ENCODE measurements around the gene DCAF4L1. TPM values are rescaled to one million over a fixed set of nuclear protein-coding genes. Genes with fewer than 3 reads are reported as not detected.
A peak's percentile ranks its signal among the peaks of the same experiment; 100 is the strongest.

DCAF4L1 gene
- total and polyA plus RNA-seq, 2 of the 4 experiments (the other 2 are of a cell fraction), result 0.07 to 0.18 TPM

DNA sequence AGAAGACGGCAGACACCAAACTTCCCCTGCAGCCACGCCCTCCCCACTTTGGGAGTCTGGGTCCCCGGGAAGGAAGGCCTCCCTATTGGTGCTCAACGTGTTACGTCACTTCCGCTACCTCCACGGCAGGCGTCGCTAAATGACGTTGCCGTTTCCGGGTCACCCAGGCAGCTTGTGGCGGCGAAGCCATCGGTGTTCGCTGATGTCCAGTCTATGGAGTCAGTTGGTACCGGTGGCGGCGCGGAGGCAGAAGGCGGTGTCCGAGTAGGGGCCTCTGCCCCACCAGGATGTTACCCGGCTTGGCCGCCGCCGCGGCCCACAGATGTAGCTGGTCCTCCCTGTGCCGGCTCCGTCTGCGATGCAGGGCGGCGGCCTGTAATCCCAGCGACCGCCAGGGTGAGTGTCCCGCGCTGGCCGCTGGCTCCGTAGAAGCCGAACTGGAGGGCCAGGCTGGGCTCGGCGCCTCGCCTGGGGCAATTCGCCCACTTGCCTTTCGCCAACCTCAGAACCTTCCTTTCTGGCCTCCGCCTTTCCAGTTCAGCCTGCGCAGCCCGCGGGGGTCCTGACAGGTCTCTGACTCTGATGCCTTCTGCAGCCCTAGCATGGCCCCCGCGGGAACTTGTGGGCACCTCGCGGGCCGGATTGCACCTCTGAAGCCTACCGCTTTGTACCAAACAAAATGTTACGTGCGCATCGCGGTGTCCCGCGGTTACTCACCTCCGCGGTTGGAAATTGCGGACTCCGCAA, 9.0 kb downstream of the DCAF4L1 start, which contains the start of gene SLC30A9:
Gene SLC30A9, plus strand, starts transcription at position 166 of the 747 bp plus-strand sequence. Its CDS starts 122 bp downstream, at position 288.
- Histone ChIP-seq H2AK9ac (replicated peaks; ENCODE audit: low read depth, low read length, poor library complexity) (peak within 1 kb of the TSS; percentile 68), H4K20me1 (ENCODE audit: insufficient read depth, low read length) (peaks cover 4% of the 10 kb centered on the region; the same call in 1 of the 2 replicates), H3K4me2 (ENCODE audit: low read depth, low read length) (peak within 1 kb of the TSS; percentile 95), H4K91ac (ENCODE audit: insufficient read depth, low read depth, low read length) (peak within 1 kb of the TSS; percentile 23), H3K14ac (replicated peaks; ENCODE audit: low read depth, low read length) (peak within 1 kb of the TSS; percentile 92), H2BK20ac (ENCODE audit: low read depth, low read length) (peak within 1 kb of the TSS; percentile 35; the same call in 1 of the 2 replicates), H3K4ac (ENCODE audit: low read depth, low read length) (peak within 1 kb of the TSS; percentile 59), H2AK5ac (ENCODE audit: low read depth, low read length) (0 out of 2 replicates have a peak within 1 kb of the TSS, but pooled peaks have one; percentile 5), H3K56ac (ENCODE audit: extremely low read depth, insufficient read depth, low read length) (peak within 1 kb of the TSS; percentile 69; the same call in 1 of the 2 replicates), H3K79me1 (ENCODE audit: low read depth in 1 of 2, low read length in 2 of 2) (peaks cover 14 to 33% of the 10 kb centered on the region in 2 experiments), H3K27me3 (ENCODE audit: control insufficient read depth, insufficient read depth, low read length) (no peaks in the 10 kb centered on the region), H3K36me3 (ENCODE audit: control insufficient read depth, insufficient read depth, low read length) (no peaks in the 10 kb centered on the region), H2BK15ac (ENCODE audit: low read depth, low read length) (no peak within 1 kb of the TSS), H3K9me1 (ENCODE audit: insufficient read depth, low read length) (peaks cover 3% of the 10 kb centered on the region; the same call in 1 of the 2 replicates), H3K18ac (ENCODE audit: low read depth, low read length) (no peak within 1 kb of the TSS), H3K23ac (ENCODE audit: low read depth, low read length) (peak within 1 kb of the TSS; percentile 75), H2BK120ac (ENCODE audit: low read depth, low read length) (peak within 1 kb of the TSS; percentile 9; the same call in 1 of the 2 replicates), H3K9me3 (ENCODE audit: control insufficient read depth, insufficient read depth, low read length) (no peaks in the 10 kb centered on the region), H3K27ac (ENCODE audit: insufficient read depth, low read length) (peak within 1 kb of the TSS; percentile 75), H2BK5ac (ENCODE audit: low read depth, low read length, poor library complexity, severe bottlenecking) (peak within 1 kb of the TSS; percentile 33), H3K4me3 (ENCODE audit: insufficient read depth, low read depth, low read length) (peak within 1 kb of the TSS; percentile 62), H2AFZ (replicated peaks; ENCODE audit: low read length, poor library complexity) (peak within 1 kb of the TSS; percentile 92), H4K8ac (ENCODE audit: low read depth in 2 of 2, low read length in 2 of 2) (peak within 1 kb of the TSS; percentile 97), H4K5ac (ENCODE audit: low read depth, low read length) (peak within 1 kb of the TSS; percentile 96), H3K4me1 (ENCODE audit: control insufficient read depth, insufficient read depth, low read length) (peaks cover 5% of the 10 kb centered on the region), H3K9ac (ENCODE audit: low read depth, low read length) (peak within 1 kb of the TSS; percentile 77)
- in situ Hi-C loops (cut with MboI; ENCODE audit: low sequenced_read_pairs) (no loop called here), dilution Hi-C loops (cut with HindIII; ENCODE audit: low sequenced_read_pairs, unreplicated experiment) (no loop called here), intact Hi-C loops (cut with micrococcal nuclease) (no loop called here)
- no peak for TF ChIP-seq RAD21 (IDR thresholded peaks at IDR 0.05; ENCODE audit: low read length)
- TF ChIP-seq CEBPB (IDR thresholded peaks at IDR 0.05; ENCODE audit: low read depth, low read length), result peak; percentile 79
- no peak for TF ChIP-seq MXI1 (IDR thresholded peaks at IDR 0.05; ENCODE audit: borderline replicate concordance, low read depth, low read length)
- no peak for TF ChIP-seq SMC3 (IDR thresholded peaks at IDR 0.05; ENCODE audit: low read depth, low read length)
- TF ChIP-seq CHD1 (IDR thresholded peaks at IDR 0.05; ENCODE audit: low read depth, low read length), result 0 out of 2 replicates have a peak, but pooled peaks have one; percentile 24
- TF ChIP-seq POLR2A (IDR thresholded peaks at IDR 0.05; ENCODE audit: low read depth, low read length), result peak; percentile 96
- peak; percentile 26 for TF ChIP-seq CTCF (conservative IDR thresholded peaks at IDR 0.05; ENCODE audit: low read depth, low read length)
- peak; percentile 51; the same call in 1 of the 2 replicates for TF ChIP-seq MAZ (IDR thresholded peaks at IDR 0.05; ENCODE audit: borderline replicate concordance, low read depth, low read length)
- BruUV-seq (replicated peaks), result TSS peak; percentile 63
- POLR2A ChIA-PET (ENCODE audit: unreplicated experiment), result interaction anchor here (0.6 kb wide), 1 partner anchor 74 kb away, joined by 3 read pairs; no protein-coding TSS in a partner anchor
- 1% methylated on average over 31 of the region's 64 CpGs; no CpG with 5 or more reads in 1 of the 2 experiments for WGBS, 2 experiments (ENCODE audit: extremely low coverage in 2 of 2, insufficient read length in 1 of 2)
- ATAC-seq (ENCODE audit: low read depth) (peak; percentile 97), DNase-seq (peak; percentile 94)
- CTCF ChIA-PET, result interaction anchor here (0.5 kb wide), 1 partner anchor 9 kb away, joined by 3 read pairs; no protein-coding TSS in a partner anchor

Data from IMR-90 (cell line).